Fibroblast of mammary gland (primary cell): ENCODE data around the gene ARHGAP33.

ENCODE experiments used
- DNase-seq: peaks from one replicate; pipeline ENCODE4 v3.0.0-alpha.2; 2010; ENCODE audit warnings: low read depth
- H3K4me3 ChIP-seq: 2 replicates; pipeline ENCODE4 v1.5.1; 2011; ENCODE audit warnings: low read depth, mild to moderate bottlenecking, low read length, moderate library complexity; ENCODE audit not compliant: control insufficient read depth
- TF ChIP-seq, protein P1 (sequence below): conservative IDR thresholded peaks from 2 replicates; pipeline ENCODE4 v1.5.1; 2011; ENCODE audit warnings: low read depth, low read length, inconsistent platforms; ENCODE audit not compliant: control insufficient read depth, insufficient read depth

ARHGAP33 gene

DNA sequence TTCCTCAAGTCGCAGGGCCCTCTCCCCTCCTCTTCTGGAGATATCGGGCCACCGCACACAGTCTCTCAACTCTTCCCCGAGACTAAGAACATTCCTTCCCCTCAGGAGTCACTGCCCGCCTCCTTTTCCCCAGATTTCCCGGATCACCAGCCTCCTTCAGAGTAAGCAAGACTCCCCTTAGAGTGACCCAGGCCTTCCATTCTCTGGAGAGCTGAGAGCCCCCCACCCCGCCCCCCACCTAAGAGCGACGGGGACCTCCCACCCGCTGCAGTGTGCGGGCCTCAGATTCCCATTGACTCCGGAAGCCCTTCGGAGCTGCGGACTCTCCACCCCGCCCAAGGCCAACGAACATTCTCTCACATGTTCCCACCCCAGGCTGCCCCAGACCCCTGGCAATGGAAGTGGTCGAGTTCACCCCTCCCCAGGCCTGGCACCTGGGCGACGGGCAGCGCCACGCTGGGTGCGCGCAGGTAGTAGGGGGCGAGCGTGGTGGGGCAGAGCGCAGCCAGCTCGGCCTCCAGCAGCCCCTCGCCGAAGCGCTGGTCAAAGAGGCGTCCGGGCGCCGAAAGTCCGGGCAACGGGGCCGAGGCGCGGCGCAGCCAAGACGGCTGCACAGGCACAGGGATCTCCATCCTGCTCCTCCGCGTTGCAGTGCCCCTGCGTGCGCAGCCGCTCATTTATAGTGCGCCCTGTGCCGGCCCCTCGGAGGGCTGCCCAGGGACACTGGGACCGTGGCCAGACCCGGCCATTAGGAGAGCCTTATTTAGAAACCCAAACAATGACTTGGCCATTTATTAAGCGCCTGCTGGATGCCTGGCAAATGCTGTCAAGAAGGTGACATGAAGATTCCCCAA, 18.8 kb upstream of the ARHGAP33 start, which contains the start of gene HSPB6:
Gene HSPB6 (minus strand): TSS at position 653 of the 854 bp plus-strand sequence. CDS start 21 bp downstream, at position 632.
- peak within 1 kb of the TSS; percentile 78 for H3K4me3 ChIP-seq
- DNase-seq = peak; percentile 84
- TF ChIP-seq, protein P1, sequence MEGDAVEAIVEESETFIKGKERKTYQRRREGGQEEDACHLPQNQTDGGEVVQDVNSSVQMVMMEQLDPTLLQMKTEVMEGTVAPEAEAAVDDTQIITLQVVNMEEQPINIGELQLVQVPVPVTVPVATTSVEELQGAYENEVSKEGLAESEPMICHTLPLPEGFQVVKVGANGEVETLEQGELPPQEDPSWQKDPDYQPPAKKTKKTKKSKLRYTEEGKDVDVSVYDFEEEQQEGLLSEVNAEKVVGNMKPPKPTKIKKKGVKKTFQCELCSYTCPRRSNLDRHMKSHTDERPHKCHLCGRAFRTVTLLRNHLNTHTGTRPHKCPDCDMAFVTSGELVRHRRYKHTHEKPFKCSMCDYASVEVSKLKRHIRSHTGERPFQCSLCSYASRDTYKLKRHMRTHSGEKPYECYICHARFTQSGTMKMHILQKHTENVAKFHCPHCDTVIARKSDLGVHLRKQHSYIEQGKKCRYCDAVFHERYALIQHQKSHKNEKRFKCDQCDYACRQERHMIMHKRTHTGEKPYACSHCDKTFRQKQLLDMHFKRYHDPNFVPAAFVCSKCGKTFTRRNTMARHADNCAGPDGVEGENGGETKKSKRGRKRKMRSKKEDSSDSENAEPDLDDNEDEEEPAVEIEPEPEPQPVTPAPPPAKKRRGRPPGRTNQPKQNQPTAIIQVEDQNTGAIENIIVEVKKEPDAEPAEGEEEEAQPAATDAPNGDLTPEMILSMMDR = no peak

DNA sequence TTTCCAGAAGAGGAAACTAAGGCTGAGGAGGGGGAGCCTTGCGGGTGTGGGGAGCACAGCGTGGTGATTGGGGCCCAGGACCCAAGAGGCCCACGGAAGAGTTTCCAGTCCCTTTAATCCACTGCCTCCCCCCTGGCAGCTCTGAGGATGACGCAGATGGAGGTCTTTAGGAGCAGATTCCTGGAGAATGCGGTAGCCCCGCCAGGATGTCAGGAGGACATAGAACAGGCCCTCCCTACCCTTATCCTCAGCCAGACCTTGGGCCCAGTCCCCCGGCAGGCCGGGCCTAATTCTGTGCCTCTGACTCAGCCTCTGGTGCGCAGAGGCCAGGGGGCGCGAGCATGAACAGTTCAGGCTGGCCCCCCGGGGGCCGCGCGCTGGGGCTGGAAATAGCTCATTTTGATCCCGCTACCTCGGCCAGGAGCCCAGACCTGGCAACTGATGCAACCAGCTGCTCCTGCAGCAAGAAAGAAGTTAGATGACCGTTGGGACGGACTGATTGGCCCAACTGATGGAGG, 18.1 kb upstream of the ARHGAP33 start:
- peak overlapping the region; percentile 78 for H3K4me3 ChIP-seq
- DNase-seq = peak; percentile 98

DNA sequence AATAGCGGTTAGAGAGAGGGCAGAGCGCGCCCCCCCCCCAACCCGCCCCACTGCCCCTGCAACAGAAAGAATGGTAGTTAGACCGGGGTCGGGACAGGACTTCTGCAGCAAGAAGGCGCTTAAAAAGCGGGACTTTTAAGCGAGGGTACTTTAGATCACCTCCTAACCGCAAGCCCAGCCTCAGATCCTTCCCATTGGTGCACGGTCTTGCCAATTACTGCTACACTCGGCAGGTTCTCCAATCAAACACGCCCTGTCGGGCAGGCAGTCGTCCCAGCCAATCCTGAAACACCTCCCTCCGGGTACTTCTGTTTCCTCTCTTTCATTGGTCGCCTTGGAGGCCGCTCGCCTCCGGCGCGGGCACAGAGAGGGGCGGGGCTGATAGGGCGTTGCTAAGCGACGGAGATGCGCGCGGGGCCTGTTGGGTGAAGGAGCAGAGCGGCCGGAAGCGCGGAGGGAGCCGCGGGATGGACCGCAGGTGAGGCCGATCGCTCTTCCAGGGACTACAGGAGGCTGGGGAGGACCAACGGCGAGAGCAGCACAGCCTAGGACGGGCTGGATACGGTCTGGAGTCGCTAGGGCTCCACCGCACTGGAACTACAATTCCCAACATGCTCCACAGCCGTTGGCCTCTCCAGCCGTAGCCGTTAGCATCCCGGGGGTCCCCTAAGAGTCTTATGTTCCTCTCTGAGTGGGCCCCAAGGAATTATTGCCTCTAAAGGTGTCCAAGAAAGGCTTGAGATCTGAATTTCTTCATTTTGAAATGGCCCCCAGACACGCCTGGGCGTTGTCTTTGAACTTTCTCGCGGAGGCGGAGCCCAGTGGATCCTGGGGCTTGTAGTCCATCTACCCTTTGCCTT, 17.4 kb upstream of the ARHGAP33 start, which contains the start of gene PROSER3:
Gene PROSER3 (plus strand): TSS at position 428 of the 860 bp plus-strand sequence. CDS start 40 bp downstream, at position 468.
- peak; percentile 100 for DNase-seq
- TF ChIP-seq, protein P1 = no peak
- peak within 1 kb of the TSS; percentile 84 for H3K4me3 ChIP-seq

More for the DNA sequence above, 18.1 kb upstream of the ARHGAP33 start:
- TF ChIP-seq, protein P1 = no peak

DNA sequence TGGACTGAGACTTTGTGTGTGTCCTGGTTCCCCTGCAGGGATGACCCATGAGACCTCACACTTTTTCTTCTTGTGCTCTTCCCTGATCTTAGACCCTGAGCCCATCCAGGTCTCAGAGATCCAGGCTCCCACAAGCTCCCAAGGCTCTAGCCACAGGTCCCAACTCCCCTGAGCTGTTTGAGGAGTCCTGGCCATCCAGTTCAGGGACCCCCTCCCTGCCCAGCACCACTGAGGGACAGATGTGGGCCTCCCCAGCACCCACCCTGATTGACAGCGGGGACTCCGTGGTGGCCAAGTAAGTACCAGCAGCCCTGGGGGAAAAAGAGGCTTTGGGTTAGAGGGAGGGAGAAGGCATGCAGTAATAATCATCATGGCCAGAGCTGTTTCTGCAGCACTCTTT, 15.7 kb upstream of the ARHGAP33 start:
- no peak for DNase-seq
- TF ChIP-seq, protein P1 = no peak
- H3K4me3 ChIP-seq = no peak overlapping the region

DNA sequence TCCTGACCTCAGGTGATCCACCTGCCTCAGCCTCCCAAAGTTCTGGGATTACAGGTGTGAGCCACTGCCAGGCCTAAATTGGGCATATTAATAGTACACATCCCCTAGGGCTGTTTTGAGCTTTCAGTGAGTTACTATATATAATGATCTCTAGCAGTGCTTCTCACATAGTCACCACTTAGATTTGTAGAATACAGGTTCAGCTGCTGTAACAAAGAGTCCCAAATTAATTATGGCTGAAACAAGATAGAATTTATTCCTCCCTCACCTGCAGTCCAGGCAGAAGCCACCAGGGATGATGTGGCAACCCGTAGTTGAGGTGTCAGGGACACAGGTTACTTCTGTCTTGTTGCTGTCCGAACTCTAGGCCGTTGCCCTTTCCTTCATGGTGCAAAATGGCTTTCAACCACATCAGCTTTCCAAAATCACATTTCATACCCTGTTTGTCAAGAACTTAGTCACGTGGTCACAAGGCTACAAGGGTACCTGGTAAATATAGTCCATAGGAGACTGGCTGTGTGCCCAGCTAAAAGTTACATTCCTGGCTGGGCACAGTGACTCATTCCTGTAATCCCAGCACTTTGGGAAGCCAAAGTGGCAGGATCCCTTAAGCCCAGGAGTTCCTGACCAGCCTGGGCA, 14.5 kb upstream of the ARHGAP33 start:
- no peak for DNase-seq
- TF ChIP-seq, protein P1 = no peak
- no peak overlapping the region for H3K4me3 ChIP-seq

DNA sequence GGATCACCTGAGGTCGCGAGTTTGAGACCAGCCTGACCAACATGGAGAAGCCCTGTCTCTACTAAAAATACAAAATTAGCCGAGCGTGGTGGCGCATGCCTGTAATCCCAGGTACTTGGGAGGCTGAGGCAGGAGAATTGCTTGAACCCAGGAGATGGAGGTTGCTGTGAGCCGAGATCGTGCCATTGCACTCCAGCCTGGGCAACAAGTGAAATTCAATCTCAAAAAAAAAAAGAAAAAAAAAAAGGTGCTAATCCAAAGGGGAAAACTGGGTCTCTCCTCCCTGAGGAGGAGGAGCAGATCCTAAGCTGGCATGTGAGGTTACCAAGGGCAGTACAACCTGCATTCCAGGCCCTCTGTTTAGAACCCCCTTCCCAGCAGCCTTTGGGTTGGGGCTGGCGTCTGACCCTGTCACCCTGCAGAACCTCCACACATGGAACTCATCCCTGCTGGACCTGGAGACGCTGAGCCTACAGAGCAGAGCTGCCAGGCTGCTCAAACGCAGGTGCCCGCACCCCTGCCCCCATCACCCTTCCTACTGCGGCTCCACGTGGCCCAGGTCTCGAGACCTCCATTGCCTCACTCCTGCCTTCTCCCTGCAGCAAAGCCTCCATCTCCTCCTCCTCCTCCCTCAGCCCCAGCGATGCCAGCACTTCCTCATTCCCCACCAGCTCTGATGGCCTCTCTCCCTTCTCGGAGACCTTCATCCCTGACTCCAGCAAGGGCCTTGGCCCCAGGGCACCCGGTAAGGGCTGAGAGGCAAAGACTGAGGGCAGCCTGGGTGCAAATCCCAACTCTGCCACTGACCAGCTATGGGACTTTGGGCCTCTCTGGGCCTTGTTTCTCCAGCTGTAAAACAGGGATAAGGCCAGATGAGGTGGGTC, 10.7 kb upstream of the ARHGAP33 start:
- TF ChIP-seq, protein P1 = no peak
- DNase-seq = no peak
- no peak overlapping the region for H3K4me3 ChIP-seq
